OCI-LY1 (cell line): ENCODE results near the gene WNT2.

ENCODE experiments used
- H2AFZ ChIP-seq: fragments of 200-600 bp; sonication (generic), shearing (Covaris generic); 2 replicates; pipeline ENCODE4 v1.6.0; 2014; ENCODE audit warnings: antibody characterized with exemption, mild to moderate bottlenecking, low read length
- H3F3A ChIP-seq: fragments of 200-600 bp; sonication (generic), shearing (Covaris generic); 2 replicates; pipeline ENCODE4 v1.6.0; 2014; ENCODE audit warnings: mild to moderate bottlenecking, antibody characterized with exemption, low read length, moderate library complexity; ENCODE audit not compliant: insufficient read depth
- H3K27ac ChIP-seq: fragments of 200-600 bp; sonication (generic); 2 replicates; pipeline ENCODE4 v1.5.1; 2014; ENCODE audit warnings: low read length, mixed run types, mild to moderate bottlenecking, low read depth; ENCODE audit not compliant: poor library complexity, severe bottlenecking
- H3K27me3 ChIP-seq: fragments of 200-600 bp; sonication (generic); 2 replicates; pipeline ENCODE4 v1.6.0; 2014; ENCODE audit warnings: antibody characterized with exemption, mild to moderate bottlenecking, low read length, moderate library complexity; ENCODE audit not compliant: insufficient read depth
- H3K36me3 ChIP-seq: fragments of 200-600 bp; sonication (generic); 2 replicates; pipeline ENCODE4 v1.6.1; 2014; ENCODE audit warnings: mild to moderate bottlenecking, antibody characterized with exemption, low read length, moderate library complexity, mixed read lengths; ENCODE audit not compliant: insufficient read depth
- H3K4me1 ChIP-seq: fragments of 200-600 bp; sonication (generic); 2 replicates; pipeline ENCODE4 v1.5.1; 2014; ENCODE audit warnings: mild to moderate bottlenecking, low read length, moderate library complexity; ENCODE audit not compliant: insufficient read depth, severe bottlenecking
- H3K4me2 ChIP-seq: fragments of 200-600 bp; sonication (generic), shearing (Covaris generic); 2 replicates; pipeline ENCODE4 v1.6.1; 2014; ENCODE audit warnings: low read length
- H3K4me3 ChIP-seq: fragments of 200-600 bp; sonication (generic); 2 replicates; pipeline ENCODE4 v1.5.1; 2014; ENCODE audit warnings: low read length, low read depth, mild to moderate bottlenecking, mixed read lengths; ENCODE audit not compliant: poor library complexity, severe bottlenecking
- H3K79me2 ChIP-seq: fragments of 200-600 bp; shearing (Covaris generic); 2 replicates; pipeline ENCODE4 v1.6.1; 2016; ENCODE audit warnings: mixed run types, low read length, mixed read lengths; ENCODE audit not compliant: insufficient read depth
- H3K9ac ChIP-seq: fragments of 200-600 bp; sonication (generic), shearing (Covaris generic); 2 replicates; pipeline ENCODE4 v1.6.1; 2014; ENCODE audit warnings: mild to moderate bottlenecking, low read length, mixed read lengths
- H3K9me2 ChIP-seq: fragments of 200-600 bp; sonication (generic), shearing (Covaris generic); 2 replicates; pipeline ENCODE4 v1.6.1; 2014; ENCODE audit warnings: low read depth, mild to moderate bottlenecking, low read length, mixed read lengths
- H3K9me3 ChIP-seq: fragments of 200-600 bp; shearing (Covaris generic); 2 replicates; pipeline ENCODE4 v1.6.1; 2014; ENCODE audit warnings: low read length, mixed read lengths
- H4K20me1 ChIP-seq: fragments of 200-600 bp; sonication (generic), shearing (Covaris generic); 2 replicates; pipeline ENCODE4 v1.6.0; 2016; ENCODE audit warnings: mild to moderate bottlenecking, low read length; ENCODE audit not compliant: insufficient read depth
- EZH2 ChIP-seq: fragments of 200-600 bp; sonication (generic), shearing (Covaris generic); IDR thresholded peaks from 2 replicates; pipeline ENCODE4 v1.8.0; 2017; ENCODE audit warnings: borderline replicate concordance, mixed run types, mild to moderate bottlenecking, antibody characterized with exemption, low read length, moderate library complexity, mixed read lengths
- TF ChIP-seq, protein P1 (sequence below): fragments of 200-600 bp; sonication (generic), shearing (Covaris generic); IDR thresholded peaks from 2 replicates; pipeline ENCODE4 v1.5.1; 2017; ENCODE audit warnings: mild to moderate bottlenecking, antibody characterized with exemption, low read length, moderate library complexity, mixed read lengths

WNT2 gene

DNA sequence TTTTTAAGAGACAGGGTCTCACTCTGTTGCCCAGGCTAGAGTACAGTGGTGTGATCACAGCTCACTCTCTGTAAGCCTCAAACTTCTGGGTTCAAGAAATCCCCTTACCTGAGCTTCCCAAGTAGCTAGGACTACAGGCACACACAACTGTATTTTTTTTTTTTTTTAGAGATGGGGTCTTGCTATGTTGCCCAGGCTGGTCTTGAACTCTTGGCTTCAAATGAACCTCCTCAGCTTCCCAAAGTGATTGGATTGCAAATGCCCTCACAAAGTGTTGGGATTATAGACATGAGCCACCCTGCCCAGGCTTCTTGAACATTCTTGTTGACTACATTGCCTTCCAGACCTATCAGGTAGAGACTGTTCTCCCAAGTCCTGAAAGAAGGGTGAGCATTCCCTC lies 72.6 kb downstream of the WNT2 start:
- no peaks in the 10 kb centered on the region for H3K9me3 ChIP-seq
- H3K36me3 ChIP-seq = no peaks in the 10 kb centered on the region
- no peak for TF ChIP-seq EZH2
- TF ChIP-seq, protein P1, sequence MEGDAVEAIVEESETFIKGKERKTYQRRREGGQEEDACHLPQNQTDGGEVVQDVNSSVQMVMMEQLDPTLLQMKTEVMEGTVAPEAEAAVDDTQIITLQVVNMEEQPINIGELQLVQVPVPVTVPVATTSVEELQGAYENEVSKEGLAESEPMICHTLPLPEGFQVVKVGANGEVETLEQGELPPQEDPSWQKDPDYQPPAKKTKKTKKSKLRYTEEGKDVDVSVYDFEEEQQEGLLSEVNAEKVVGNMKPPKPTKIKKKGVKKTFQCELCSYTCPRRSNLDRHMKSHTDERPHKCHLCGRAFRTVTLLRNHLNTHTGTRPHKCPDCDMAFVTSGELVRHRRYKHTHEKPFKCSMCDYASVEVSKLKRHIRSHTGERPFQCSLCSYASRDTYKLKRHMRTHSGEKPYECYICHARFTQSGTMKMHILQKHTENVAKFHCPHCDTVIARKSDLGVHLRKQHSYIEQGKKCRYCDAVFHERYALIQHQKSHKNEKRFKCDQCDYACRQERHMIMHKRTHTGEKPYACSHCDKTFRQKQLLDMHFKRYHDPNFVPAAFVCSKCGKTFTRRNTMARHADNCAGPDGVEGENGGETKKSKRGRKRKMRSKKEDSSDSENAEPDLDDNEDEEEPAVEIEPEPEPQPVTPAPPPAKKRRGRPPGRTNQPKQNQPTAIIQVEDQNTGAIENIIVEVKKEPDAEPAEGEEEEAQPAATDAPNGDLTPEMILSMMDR = no peak
- H3K4me1 ChIP-seq = no peaks in the 10 kb centered on the region
- no peak overlapping the region for H3K4me2 ChIP-seq
- H2AFZ ChIP-seq = no peak overlapping the region
- no peaks in the 10 kb centered on the region for H3K79me2 ChIP-seq
- H3K9ac ChIP-seq = no peak overlapping the region
- H3K9me2 ChIP-seq = no peaks in the 10 kb centered on the region
- H3K4me3 ChIP-seq = no peak overlapping the region
- H3K27ac ChIP-seq = no peak overlapping the region
- no peaks in the 10 kb centered on the region for H4K20me1 ChIP-seq
- no peaks in the 10 kb centered on the region for H3K27me3 ChIP-seq
- no peaks in the 10 kb centered on the region for H3F3A ChIP-seq

DNA sequence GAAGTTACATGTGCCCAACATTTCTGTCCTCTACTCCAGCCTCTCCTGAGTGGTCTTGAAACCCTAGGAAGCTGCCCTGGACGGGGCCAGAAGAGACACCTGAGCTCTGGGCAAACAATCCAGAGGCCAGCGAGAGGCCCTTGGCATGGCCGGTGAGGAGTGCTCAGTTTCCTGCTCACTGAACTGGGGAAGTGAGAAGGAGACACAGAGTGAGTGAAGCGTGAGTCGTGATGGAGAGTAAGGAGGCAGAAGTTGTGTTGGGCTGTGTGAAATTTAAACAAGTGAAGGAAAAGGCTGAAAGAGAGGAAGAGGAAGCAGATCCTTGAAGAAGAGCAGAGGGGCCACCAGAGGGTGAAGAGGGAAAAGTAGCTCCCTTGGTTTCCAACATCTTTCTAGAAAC lies 73.2 kb downstream of the WNT2 start:
- Histone ChIP-seq H3K36me3 (no peaks in the 10 kb centered on the region), H3K9me2 (no peaks in the 10 kb centered on the region), H3K4me1 (no peaks in the 10 kb centered on the region), H3K4me2 (no peak overlapping the region), H3K9ac (no peak overlapping the region), H3K79me2 (no peaks in the 10 kb centered on the region), H4K20me1 (no peaks in the 10 kb centered on the region), H3F3A (no peaks in the 10 kb centered on the region), H3K9me3 (no peaks in the 10 kb centered on the region), H3K27ac (no peak overlapping the region), H3K4me3 (no peak overlapping the region), H2AFZ (no peak overlapping the region), H3K27me3 (no peaks in the 10 kb centered on the region)
- TF ChIP-seq, protein P1 = no peak
- no peak for TF ChIP-seq EZH2

DNA sequence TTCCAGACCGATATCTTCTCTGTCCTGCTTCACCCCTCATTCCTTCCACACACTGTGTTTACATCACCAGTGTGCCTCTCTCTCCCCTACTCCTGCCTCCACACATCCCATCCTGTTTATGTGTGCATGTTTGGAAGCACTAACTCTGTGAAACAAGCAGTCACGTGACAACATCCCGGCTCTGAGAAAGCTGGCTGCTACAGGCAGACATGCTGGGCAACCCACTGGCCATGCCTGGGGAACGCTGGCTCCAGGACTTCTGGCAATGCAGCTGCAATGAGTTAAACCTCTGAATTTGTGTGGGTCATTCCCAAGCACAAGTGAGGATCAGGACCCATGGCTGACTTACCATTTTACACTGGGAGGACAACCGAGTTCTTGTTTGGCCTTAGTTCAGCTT lies 74.0 kb downstream of the WNT2 start:
- no peak overlapping the region for H3K27ac ChIP-seq
- no peak overlapping the region for H3K4me3 ChIP-seq
- no peaks in the 10 kb centered on the region for H3F3A ChIP-seq
- no peaks in the 10 kb centered on the region for H3K36me3 ChIP-seq
- no peak overlapping the region for H3K9ac ChIP-seq
- no peaks in the 10 kb centered on the region for H3K9me2 ChIP-seq
- no peaks in the 10 kb centered on the region for H3K27me3 ChIP-seq
- H2AFZ ChIP-seq = no peak overlapping the region
- no peaks in the 10 kb centered on the region for H3K4me1 ChIP-seq
- TF ChIP-seq, protein P1 = no peak
- TF ChIP-seq EZH2 = no peak
- no peaks in the 10 kb centered on the region for H4K20me1 ChIP-seq
- no peaks in the 10 kb centered on the region for H3K9me3 ChIP-seq
- no peak overlapping the region for H3K4me2 ChIP-seq
- H3K79me2 ChIP-seq = no peaks in the 10 kb centered on the region
